Thyroid gland (tissue), 4 donors: ENCODE data around the gene OTUD7B.

Source experiments
- POLR2A ChIP-seq, 2 donors: fragments of 450-650 bp; IDR thresholded peaks; one replicate each; pipeline ENCODE4 v1.6.1; 2017; ENCODE audit warnings: antibody characterized with exemption in 2 of 2, mild to moderate bottlenecking in 2 of 2, moderate library complexity in 1 of 2
- TF ChIP-seq, protein P1 (sequence below), 6 experiments: fragments of 200-600 bp in 3 of 6; fragments of 450-650 bp in 3 of 6; sonication (generic) in 3 of 6; IDR thresholded peaks; one replicate each; pipeline ENCODE4 v1.5.1; 2016 to 2019; ENCODE audit warnings: antibody characterized with exemption in 6 of 6, mild to moderate bottlenecking in 2 of 6, inconsistent platforms in 1 of 6, moderate library complexity in 1 of 6

DNA sequence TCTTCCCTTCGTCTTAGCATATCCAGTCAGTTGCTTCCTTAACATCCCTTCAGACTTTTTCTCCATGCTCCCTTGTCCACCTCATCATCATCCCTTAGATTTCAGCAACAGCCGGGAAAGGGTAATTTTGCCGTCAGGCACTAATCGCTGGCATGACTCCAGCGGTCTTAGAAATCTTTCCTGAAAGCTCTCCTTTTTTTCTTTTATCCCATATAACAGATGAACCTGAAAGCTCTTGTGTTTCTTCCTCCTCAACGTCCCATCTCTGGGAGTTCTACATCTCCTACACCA lies 121.6 kb downstream of the OTUD7B start:
- TF ChIP-seq, protein P1, sequence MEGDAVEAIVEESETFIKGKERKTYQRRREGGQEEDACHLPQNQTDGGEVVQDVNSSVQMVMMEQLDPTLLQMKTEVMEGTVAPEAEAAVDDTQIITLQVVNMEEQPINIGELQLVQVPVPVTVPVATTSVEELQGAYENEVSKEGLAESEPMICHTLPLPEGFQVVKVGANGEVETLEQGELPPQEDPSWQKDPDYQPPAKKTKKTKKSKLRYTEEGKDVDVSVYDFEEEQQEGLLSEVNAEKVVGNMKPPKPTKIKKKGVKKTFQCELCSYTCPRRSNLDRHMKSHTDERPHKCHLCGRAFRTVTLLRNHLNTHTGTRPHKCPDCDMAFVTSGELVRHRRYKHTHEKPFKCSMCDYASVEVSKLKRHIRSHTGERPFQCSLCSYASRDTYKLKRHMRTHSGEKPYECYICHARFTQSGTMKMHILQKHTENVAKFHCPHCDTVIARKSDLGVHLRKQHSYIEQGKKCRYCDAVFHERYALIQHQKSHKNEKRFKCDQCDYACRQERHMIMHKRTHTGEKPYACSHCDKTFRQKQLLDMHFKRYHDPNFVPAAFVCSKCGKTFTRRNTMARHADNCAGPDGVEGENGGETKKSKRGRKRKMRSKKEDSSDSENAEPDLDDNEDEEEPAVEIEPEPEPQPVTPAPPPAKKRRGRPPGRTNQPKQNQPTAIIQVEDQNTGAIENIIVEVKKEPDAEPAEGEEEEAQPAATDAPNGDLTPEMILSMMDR (IDR thresholded peaks at IDR 0.05) = no peak
- no peak for TF ChIP-seq POLR2A (IDR thresholded peaks at IDR 0.05)
